Neural progenitor cell (in vitro differentiated cells): Measurements from ENCODE around the gene MEGF6. TPM values are rescaled to one million over a fixed set of nuclear protein-coding genes. Genes with fewer than 3 reads are reported as not detected.

Experiments used
- DNase-seq: peaks from one replicate; pipeline ENCODE4 v3.0.0-alpha.2; 2016; ENCODE audit warnings: low spot score
- H2AFZ ChIP-seq: fragments of 200-600 bp; sonication (generic); replicated peaks from 2 replicates; pipeline ENCODE4 v1.6.1; 2016; ENCODE audit warnings: antibody characterized with exemption
- H3F3A ChIP-seq: fragments of 200-600 bp; sonication (generic); 2 replicates; pipeline ENCODE4 v1.6.1; 2016; ENCODE audit warnings: antibody characterized with exemption, low read depth
- H3K27ac ChIP-seq: fragments of 200-600 bp; sonication (generic); 2 replicates; pipeline ENCODE4 v1.5.1; 2016; ENCODE audit warnings: mild to moderate bottlenecking
- H3K27me3 ChIP-seq: fragments of 200-600 bp; sonication (generic); 2 replicates; pipeline ENCODE4 v1.6.1; 2016; ENCODE audit warnings: mild to moderate bottlenecking, moderate library complexity
- H3K36me3 ChIP-seq: fragments of 200-600 bp; sonication (generic); 2 replicates; pipeline ENCODE4 v1.5.1; 2016
- H3K4me1 ChIP-seq: fragments of 200-600 bp; sonication (generic); 2 replicates; pipeline ENCODE4 v1.6.1; 2016; ENCODE audit warnings: mixed run types
- H3K4me2 ChIP-seq: fragments of 200-600 bp; sonication (generic); 2 replicates; pipeline ENCODE4 v1.6.1; 2016
- H3K4me3 ChIP-seq: fragments of 200-600 bp; sonication (generic); 2 replicates; pipeline ENCODE4 v1.5.1; 2016
- H3K79me2 ChIP-seq: fragments of 200-600 bp; sonication (generic); 2 replicates; pipeline ENCODE4 v1.6.1; 2016; ENCODE audit warnings: low read depth
- H3K9ac ChIP-seq: fragments of 200-600 bp; sonication (generic); 2 replicates; pipeline ENCODE4 v1.6.1; 2016
- H3K9me3 ChIP-seq: fragments of 200-600 bp; sonication (generic); 2 replicates; pipeline ENCODE4 v1.5.1; 2016; ENCODE audit warnings: low read depth
- H4K20me1 ChIP-seq: fragments of 200-600 bp; sonication (generic); 2 replicates; pipeline ENCODE4 v1.6.1; 2016; ENCODE audit warnings: low read depth
- H3K27ac Mint-ChIP-seq: 3 replicates; pipeline ENCODE4 v1.8.0; 2021; ENCODE audit warnings: mixed read lengths
- H3K27me3 Mint-ChIP-seq: 2 replicates; pipeline ENCODE4 v1.8.0; 2022; ENCODE audit warnings: low read depth, mild to moderate bottlenecking, inconsistent platforms, moderate library complexity, mixed read lengths; ENCODE audit not compliant: insufficient read depth
- H3K36me3 Mint-ChIP-seq: 3 replicates; pipeline ENCODE4 v1.8.0; 2021; ENCODE audit warnings: mixed read lengths
- H3K4me1 Mint-ChIP-seq: 3 replicates; pipeline ENCODE4 v1.8.0; 2021; ENCODE audit warnings: mixed read lengths
- H3K4me3 Mint-ChIP-seq: 3 replicates; pipeline ENCODE4 v1.8.0; 2021; ENCODE audit warnings: mild to moderate bottlenecking, moderate library complexity, mixed read lengths
- H3K9me3 Mint-ChIP-seq: 3 replicates; pipeline ENCODE4 v1.8.0; 2020; ENCODE audit warnings: mixed read lengths
- EZH2 ChIP-seq: fragments of 200-600 bp; sonication (generic); IDR thresholded peaks from 2 replicates; pipeline ENCODE4 v1.6.1; 2017; ENCODE audit warnings: antibody characterized with exemption, mild to moderate bottlenecking, moderate library complexity
- EZH2phosphoT487 ChIP-seq: fragments of 200-600 bp; sonication (generic); IDR thresholded peaks from 2 replicates; pipeline ENCODE4 v1.6.1; 2017; ENCODE audit warnings: antibody characterized with exemption
- total RNA-seq: library from RNA; depleted of rRNA; stranded (reverse); fragments of >200 nt; gene quantifications from 2 replicates; pipeline ENCODE4 v1.2.3, GENCODE V29; 2015; ENCODE audit warnings: low replicate concordance
- TF ChIP-seq, protein P1 (sequence below): fragments of 200-600 bp; sonication (generic); IDR thresholded peaks from 2 replicates; pipeline ENCODE4 v1.5.1; 2017; ENCODE audit warnings: antibody characterized with exemption, mild to moderate bottlenecking

The MEGF6 gene
- total RNA-seq, 1 donor from 2014 or later: 1.7 TPM

DNA sequence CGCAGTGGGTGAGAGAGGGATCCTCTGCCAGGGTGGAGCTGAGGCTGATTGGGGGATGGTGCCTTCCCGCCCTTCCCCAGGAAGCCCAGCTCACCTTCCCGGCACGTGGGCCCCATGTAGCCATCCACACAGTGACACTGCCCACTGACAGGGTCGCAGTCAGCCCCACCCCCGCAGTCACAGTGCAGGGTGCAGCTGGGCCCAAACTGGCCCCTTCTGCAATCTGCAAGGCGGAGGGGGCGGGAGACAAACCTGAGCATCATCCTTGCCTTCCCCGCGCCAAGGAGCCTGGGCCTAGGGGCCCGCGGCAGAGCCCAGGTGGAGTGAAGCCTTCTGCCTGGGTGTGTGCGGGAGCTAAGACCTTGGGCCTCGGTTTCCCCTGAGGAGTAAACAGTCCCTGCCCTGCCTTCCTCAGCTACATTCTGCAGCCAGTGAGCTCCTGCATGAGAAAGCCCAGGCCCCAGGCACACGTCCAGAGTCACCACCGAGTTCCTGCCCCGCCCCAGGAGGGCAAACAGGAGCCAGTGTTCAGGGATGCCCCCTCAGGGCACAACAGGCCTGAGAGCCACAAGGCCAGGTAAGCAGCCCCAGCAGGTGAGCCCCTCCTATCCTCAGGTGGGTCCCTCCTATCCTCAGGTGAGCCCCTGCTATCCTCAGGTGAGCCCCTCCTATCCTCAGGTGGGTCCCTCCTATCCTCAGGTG is 118.6 kb downstream of the MEGF6 start:
- H3K4me3 Mint-ChIP-seq: no peak overlapping the region
- H3K27ac Mint-ChIP-seq: no peak overlapping the region
- peaks cover 13% of the 10 kb centered on the region for H3K9me3 Mint-ChIP-seq
- Histone ChIP-seq H2AFZ (no peak overlapping the region), H3K27ac (no peak overlapping the region), H3K79me2 (no peaks in the 10 kb centered on the region), H4K20me1 (peaks cover 3% of the 10 kb centered on the region), H3K4me2 (no peak overlapping the region), H3K27me3 (no peaks in the 10 kb centered on the region), H3K4me3 (no peak overlapping the region), H3K9ac (no peak overlapping the region), H3K4me1 (no peaks in the 10 kb centered on the region), H3F3A (no peaks in the 10 kb centered on the region), H3K9me3 (no peaks in the 10 kb centered on the region), H3K36me3 (no peaks in the 10 kb centered on the region)
- TF ChIP-seq EZH2 (no peak), EZH2phosphoT487 (no peak)
- TF ChIP-seq, protein P1, sequence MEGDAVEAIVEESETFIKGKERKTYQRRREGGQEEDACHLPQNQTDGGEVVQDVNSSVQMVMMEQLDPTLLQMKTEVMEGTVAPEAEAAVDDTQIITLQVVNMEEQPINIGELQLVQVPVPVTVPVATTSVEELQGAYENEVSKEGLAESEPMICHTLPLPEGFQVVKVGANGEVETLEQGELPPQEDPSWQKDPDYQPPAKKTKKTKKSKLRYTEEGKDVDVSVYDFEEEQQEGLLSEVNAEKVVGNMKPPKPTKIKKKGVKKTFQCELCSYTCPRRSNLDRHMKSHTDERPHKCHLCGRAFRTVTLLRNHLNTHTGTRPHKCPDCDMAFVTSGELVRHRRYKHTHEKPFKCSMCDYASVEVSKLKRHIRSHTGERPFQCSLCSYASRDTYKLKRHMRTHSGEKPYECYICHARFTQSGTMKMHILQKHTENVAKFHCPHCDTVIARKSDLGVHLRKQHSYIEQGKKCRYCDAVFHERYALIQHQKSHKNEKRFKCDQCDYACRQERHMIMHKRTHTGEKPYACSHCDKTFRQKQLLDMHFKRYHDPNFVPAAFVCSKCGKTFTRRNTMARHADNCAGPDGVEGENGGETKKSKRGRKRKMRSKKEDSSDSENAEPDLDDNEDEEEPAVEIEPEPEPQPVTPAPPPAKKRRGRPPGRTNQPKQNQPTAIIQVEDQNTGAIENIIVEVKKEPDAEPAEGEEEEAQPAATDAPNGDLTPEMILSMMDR: no peak
- H3K36me3 Mint-ChIP-seq: peaks cover 12% of the 10 kb centered on the region
- no peak for DNase-seq
- H3K4me1 Mint-ChIP-seq: peaks cover 3% of the 10 kb centered on the region
- peaks cover 2% of the 10 kb centered on the region for H3K27me3 Mint-ChIP-seq

DNA sequence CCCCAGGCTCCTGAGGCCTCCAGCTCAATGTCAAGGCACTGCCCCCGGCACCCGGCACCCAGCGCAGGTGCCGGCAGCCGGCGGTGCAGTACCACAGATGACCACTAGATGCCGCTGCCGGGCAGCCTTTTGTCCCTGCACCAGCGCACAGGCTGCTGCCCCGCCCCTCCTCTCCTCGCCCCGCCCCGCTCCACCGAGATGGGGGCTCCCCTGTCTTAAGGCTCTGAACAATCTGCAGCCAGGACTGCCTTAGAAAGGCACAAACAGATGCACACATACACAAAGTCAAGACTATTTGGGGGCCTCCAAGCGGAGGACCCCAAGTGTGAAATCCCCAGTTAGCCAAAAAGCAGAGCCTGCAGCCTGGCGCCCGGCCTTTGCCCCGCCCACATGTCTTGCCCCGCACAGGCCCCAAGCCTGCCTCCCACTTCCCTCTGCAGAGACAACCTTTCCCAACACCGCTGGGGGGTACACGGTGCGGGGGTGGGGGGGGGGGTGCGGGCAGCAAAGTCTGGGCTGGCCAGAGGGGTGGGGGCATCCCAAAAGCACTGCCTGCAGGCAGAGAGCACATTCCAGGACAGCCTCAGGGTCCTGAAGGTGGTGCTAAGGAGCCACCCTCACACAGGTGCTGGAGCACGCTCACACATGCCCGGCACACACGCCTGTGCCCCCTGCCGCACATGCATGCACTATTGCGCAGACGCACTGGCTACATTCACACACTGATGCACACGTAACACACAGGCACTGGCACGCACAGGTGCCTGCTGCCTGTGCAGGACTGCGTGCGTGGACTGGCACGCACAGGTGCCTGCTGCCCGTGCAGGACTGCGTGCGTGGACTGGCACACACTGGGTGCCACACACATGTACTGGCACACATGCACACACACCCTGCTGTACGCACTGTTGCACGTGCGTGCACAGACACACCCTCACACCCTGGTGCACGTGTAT is 119.7 kb downstream of the MEGF6 start:
- H3K27me3 Mint-ChIP-seq: peaks cover 3% of the 10 kb centered on the region
- H3K79me2 ChIP-seq: no peaks in the 10 kb centered on the region
- peak overlapping the region; percentile 95 for H2AFZ ChIP-seq
- H3K27ac ChIP-seq: no peak overlapping the region
- H3K9me3 ChIP-seq: no peaks in the 10 kb centered on the region
- peaks cover 13% of the 10 kb centered on the region for H3K9me3 Mint-ChIP-seq
- no peak overlapping the region for H3K27ac Mint-ChIP-seq
- H3K36me3 ChIP-seq: no peaks in the 10 kb centered on the region
- H3K4me1 ChIP-seq: no peaks in the 10 kb centered on the region
- peak overlapping the region; percentile 37 for H3K4me3 ChIP-seq
- peaks cover 13% of the 10 kb centered on the region for H3K36me3 Mint-ChIP-seq
- peak; percentile 81 for DNase-seq
- TF ChIP-seq EZH2phosphoT487: no peak
- TF ChIP-seq, protein P1: peak; percentile 94
- peaks cover 3% of the 10 kb centered on the region for H3K4me1 Mint-ChIP-seq
- peak overlapping the region; percentile 74 for H3K4me2 ChIP-seq
- no peak overlapping the region for H3K9ac ChIP-seq
- peaks cover 3% of the 10 kb centered on the region for H4K20me1 ChIP-seq
- H3K27me3 ChIP-seq: no peaks in the 10 kb centered on the region
- H3K4me3 Mint-ChIP-seq: peak overlapping the region; percentile 66
- no peaks in the 10 kb centered on the region for H3F3A ChIP-seq

DNA sequence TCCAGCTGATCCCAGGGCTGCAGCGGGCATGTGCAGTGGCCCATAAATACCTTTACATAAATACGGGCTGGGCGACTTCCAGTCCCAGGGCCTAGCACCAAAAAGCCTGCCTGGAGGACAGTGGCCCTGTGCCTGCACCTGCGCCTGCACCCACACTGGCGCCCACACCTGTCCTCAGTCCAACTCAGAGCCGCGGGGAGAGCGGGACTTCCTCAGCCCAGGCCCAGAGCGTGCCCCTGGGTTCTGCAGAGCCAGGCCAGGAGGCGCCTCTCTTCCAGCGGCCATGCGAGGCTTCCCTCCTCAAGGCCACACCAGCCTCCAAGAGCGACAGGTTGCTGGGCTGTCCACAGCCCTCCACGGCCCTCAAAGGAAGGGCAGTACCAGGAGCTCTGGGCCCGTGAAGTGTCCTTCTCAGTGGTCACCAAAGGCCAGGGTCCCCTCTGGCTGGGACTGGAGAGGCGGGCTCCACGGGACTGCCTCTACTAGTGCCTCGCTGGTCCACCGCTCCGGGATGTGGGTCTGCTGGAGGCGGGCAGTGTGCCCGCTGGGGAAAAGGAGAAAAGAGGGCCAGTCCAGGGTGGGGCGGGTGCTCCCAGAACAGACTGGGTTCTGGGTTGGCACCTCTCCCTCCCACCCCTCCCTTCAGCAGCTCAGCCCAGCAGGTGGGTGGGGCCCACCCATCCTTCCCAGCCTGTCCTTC is 121.1 kb downstream of the MEGF6 start:
- no peaks in the 10 kb centered on the region for H3K27me3 ChIP-seq
- H4K20me1 ChIP-seq: no peaks in the 10 kb centered on the region
- peaks cover 13% of the 10 kb centered on the region for H3K36me3 Mint-ChIP-seq

More for the DNA sequence above, 121.1 kb downstream of the MEGF6 start:
- Histone ChIP-seq H3K27ac (no peak overlapping the region), H3K79me2 (no peaks in the 10 kb centered on the region), H3K4me2 (no peak overlapping the region), H3K4me3 (no peak overlapping the region), H3K4me1 (no peaks in the 10 kb centered on the region), H3K36me3 (no peaks in the 10 kb centered on the region), H3K9me3 (no peaks in the 10 kb centered on the region), H3K9ac (no peak overlapping the region), H3F3A (no peaks in the 10 kb centered on the region), H2AFZ (no peak overlapping the region)
- peaks cover 3% of the 10 kb centered on the region for H3K4me1 Mint-ChIP-seq
- H3K27me3 Mint-ChIP-seq: peaks cover 2% of the 10 kb centered on the region
- no peak overlapping the region for H3K27ac Mint-ChIP-seq
- H3K4me3 Mint-ChIP-seq: no peak overlapping the region
- no peak for TF ChIP-seq EZH2
- TF ChIP-seq, protein P1: no peak
- TF ChIP-seq EZH2phosphoT487: no peak
- peaks cover 13% of the 10 kb centered on the region for H3K9me3 Mint-ChIP-seq
- no peak for DNase-seq
